GM19438 (cell line): ENCODE results near the gene WNT3A.
"Not testable (repeated sequence)": the region's sequence is repeated elsewhere in the genome, so short reads cannot be mapped to it uniquely, and the experiment has no call there.

Source experiments
- ATAC-seq: cut with Tn5 transposase; IDR thresholded peaks from one replicate; pipeline ENCODE4 v1.9.1; 2021; ENCODE audit warnings: low read depth; ENCODE audit not compliant: unreplicated experiment

Gene WNT3A

GRCh38 chr1:228006786-228007048, at the start of gene WNT3A:
Gene WNT3A (plus strand): TSS chr1:228006998. CDS start chr1:228007129, 131 bp downstream.
- no peak for ATAC-seq

GRCh38 chr1:227958617-227959324, 48.0 kb upstream of the WNT3A start:
- ATAC-seq, result no peak

GRCh38 chr1:227959325-227959860, 47.4 kb upstream of the WNT3A start:
- no peak for ATAC-seq

GRCh38 chr1:227961651-227962466, 44.9 kb upstream of the WNT3A start:
- no peak for ATAC-seq

- not testable (repeated sequence) for ATAC-seq
Measured at GRCh38 chr1:227966733-227967132, 40.1 kb upstream of the WNT3A start.

- ATAC-seq, result not testable (repeated sequence)
Measured at GRCh38 chr1:227967815-227968214, 39.0 kb upstream of the WNT3A start.

GRCh38 chr1:227970076-227970995, 36.5 kb upstream of the WNT3A start:
- ATAC-seq, result not testable (repeated sequence)

GRCh38 chr1:227971216-227971615, 35.6 kb upstream of the WNT3A start:
- ATAC-seq, result not testable (repeated sequence)

- not testable (repeated sequence) for ATAC-seq
Measured at GRCh38 chr1:227971643-227972282, 35.0 kb upstream of the WNT3A start.

- not testable (repeated sequence) for ATAC-seq
Measured at GRCh38 chr1:227972283-227972679, 34.5 kb upstream of the WNT3A start.

GRCh38 chr1:227972843-227973374, 33.9 kb upstream of the WNT3A start:
- ATAC-seq, result not testable (repeated sequence)

GRCh38 chr1:227973724-227974288, 33.0 kb upstream of the WNT3A start:
- ATAC-seq, result not testable (repeated sequence)

GRCh38 chr1:227975583-227976283, 31.1 kb upstream of the WNT3A start:
- ATAC-seq, result not testable (repeated sequence)

GRCh38 chr1:227987181-227987580, 19.6 kb upstream of the WNT3A start:
- no peak for ATAC-seq

- no peak for ATAC-seq
Measured at GRCh38 chr1:227994632-227995300, 12.0 kb upstream of the WNT3A start.

- ATAC-seq, result no peak
Measured at GRCh38 chr1:227996187-227996950, 10.4 kb upstream of the WNT3A start.

GRCh38 chr1:227998374-227999055, 8.3 kb upstream of the WNT3A start:
- no peak for ATAC-seq
